WTC11 (cell line): ENCODE measurements around the gene NMRAL1. TPM values are rescaled to one million over a fixed set of nuclear protein-coding genes. Genes with fewer than 3 reads are reported as not detected.

Source experiments
- ATAC-seq: fragments of 200-7000 bp; cut with Tn5 transposase; 2 replicates; pipeline ENCODE4 v1.10.0; 2021; ENCODE audit warnings: mild to moderate bottlenecking, moderate library complexity
- CTCF ChIA-PET: fragments of 300-600 bp; sonication (Branson Sonifier 250); formaldehyde crosslinking; loops from one replicate; lab custom pipeline; 2021; ENCODE audit warnings: antibody characterized with exemption; lab: Charles Lee
- POLR2A ChIA-PET: fragments of 350-600 bp; sonication (Branson Sonifier 250); formaldehyde crosslinking; loops from one replicate; lab custom pipeline; 2021; ENCODE audit warnings: antibody characterized with exemption; lab: Charles Lee
- DNase-seq: peaks from one replicate; pipeline ENCODE4 v3.0.0; 2021; ENCODE audit warnings: low spot score
- H3K27ac Mint-ChIP-seq: 2 replicates; pipeline ENCODE4 v1.8.0; 2021; ENCODE audit warnings: mixed read lengths
- H3K27me3 Mint-ChIP-seq: 2 replicates; pipeline ENCODE4 v1.8.0; 2021; ENCODE audit warnings: low read depth, mild to moderate bottlenecking, moderate library complexity, mixed read lengths
- H3K36me3 Mint-ChIP-seq: 2 replicates; pipeline ENCODE4 v1.8.0; 2021; ENCODE audit warnings: mixed read lengths
- H3K4me1 Mint-ChIP-seq: 2 replicates; pipeline ENCODE4 v1.8.0; 2022; ENCODE audit warnings: mixed read lengths
- H3K4me3 Mint-ChIP-seq: 2 replicates; pipeline ENCODE4 v1.8.0; 2021; ENCODE audit warnings: mild to moderate bottlenecking, moderate library complexity, mixed read lengths
- H3K9me3 Mint-ChIP-seq: 2 replicates; pipeline ENCODE4 v1.8.0; 2021; ENCODE audit warnings: mixed read lengths
- ATF2 ChIP-seq: sonication (generic); formaldehyde crosslinking; IDR thresholded peaks from 2 replicates; pipeline ENCODE4 v1.8.1; 2022; ENCODE audit warnings: low read depth, missing genetic modification reagents, borderline replicate concordance
- CBFB ChIP-seq: sonication (generic); formaldehyde crosslinking; IDR thresholded peaks from 2 replicates; pipeline ENCODE4 v1.8.1; 2022; ENCODE audit warnings: mild to moderate bottlenecking, low read depth, missing genetic modification reagents
- CREM ChIP-seq: sonication (generic); formaldehyde crosslinking; IDR thresholded peaks from 2 replicates; pipeline ENCODE4 v1.8.1; 2022; ENCODE audit warnings: mild to moderate bottlenecking, missing genetic modification reagents, moderate library complexity
- E2F1 ChIP-seq: sonication (generic); formaldehyde crosslinking; IDR thresholded peaks from 2 replicates; pipeline ENCODE4 v1.8.0; 2022; ENCODE audit warnings: mild to moderate bottlenecking, missing genetic modification reagents
- EMX1 ChIP-seq: fragments of 250-450 bp; sonication (Bioruptor Pico); IDR thresholded peaks from 2 replicates; pipeline ENCODE4 v1.8.0; 2021; ENCODE audit warnings: mild to moderate bottlenecking
- ESRRA ChIP-seq: sonication (generic); formaldehyde crosslinking; IDR thresholded peaks from 2 replicates; pipeline ENCODE4 v1.8.1; 2022; ENCODE audit warnings: mild to moderate bottlenecking, missing genetic modification reagents, borderline replicate concordance
- FOXP1 ChIP-seq: sonication (generic); formaldehyde crosslinking; IDR thresholded peaks from 2 replicates; pipeline ENCODE4 v1.8.0; 2022; ENCODE audit warnings: missing genetic modification reagents, mild to moderate bottlenecking, moderate library complexity, borderline replicate concordance
- IRF2 ChIP-seq: sonication (generic); formaldehyde crosslinking; IDR thresholded peaks from 2 replicates; pipeline ENCODE4 v1.8.0; 2022; ENCODE audit warnings: low read depth, missing genetic modification reagents, borderline replicate concordance
- MYBL2 ChIP-seq: sonication (generic); formaldehyde crosslinking; IDR thresholded peaks from 2 replicates; pipeline ENCODE4 v1.8.1; 2023; ENCODE audit warnings: mild to moderate bottlenecking, moderate library complexity, missing genetic modification reagents
- NFE2L1 ChIP-seq: sonication (generic); formaldehyde crosslinking; IDR thresholded peaks from 2 replicates; pipeline ENCODE4 v1.8.1; 2023; ENCODE audit warnings: missing genetic modification reagents
- NR3C1 ChIP-seq: sonication (generic); formaldehyde crosslinking; conservative IDR thresholded peaks from 2 replicates; pipeline ENCODE4 v1.8.1; 2023; ENCODE audit warnings: low read depth, mild to moderate bottlenecking, missing genetic modification reagents
- SMAD3 ChIP-seq: sonication (generic); formaldehyde crosslinking; IDR thresholded peaks from 2 replicates; pipeline ENCODE4 v1.8.0; 2022; ENCODE audit warnings: missing genetic modification reagents, mild to moderate bottlenecking, borderline replicate concordance
- TEAD4 ChIP-seq: sonication (generic); formaldehyde crosslinking; IDR thresholded peaks from 2 replicates; pipeline ENCODE4 v1.8.0; 2022; ENCODE audit warnings: mild to moderate bottlenecking, missing genetic modification reagents
- ZNF263 ChIP-seq: sonication (generic); formaldehyde crosslinking; IDR thresholded peaks from 2 replicates; pipeline ENCODE4 v1.8.1; 2022; ENCODE audit warnings: low read depth, mild to moderate bottlenecking, moderate library complexity, missing genetic modification reagents
- ZNF671 ChIP-seq: fragments of 250-450 bp; sonication (Bioruptor Pico); IDR thresholded peaks from 2 replicates; pipeline ENCODE4 v1.8.0; 2021; ENCODE audit warnings: mild to moderate bottlenecking
- total RNA-seq: library from RNA; stranded (reverse); gene quantifications from 3 replicates; pipeline ENCODE4 v1.2.3, GENCODE V29; 2021
- TF ChIP-seq, protein P1 (sequence below): fragments of 250-450 bp; sonication (Bioruptor Pico); IDR thresholded peaks from 2 replicates; pipeline ENCODE4 v1.9.0; 2021; ENCODE audit warnings: moderate library complexity, mild to moderate bottlenecking, inconsistent platforms, borderline replicate concordance
- TF ChIP-seq, protein P2 (sequence below): fragments of 250-450 bp; sonication (Bioruptor Pico); IDR thresholded peaks from 2 replicates; pipeline ENCODE4 v1.9.0; 2021; ENCODE audit warnings: mild to moderate bottlenecking
- TF ChIP-seq, protein P3 (sequence below): fragments of 200-600 bp; IDR thresholded peaks from 2 replicates; pipeline ENCODE4 v1.8.0; 2022; ENCODE audit warnings: antibody characterized with exemption
- TF ChIP-seq, protein P4 (sequence below): sonication (generic); formaldehyde crosslinking; conservative IDR thresholded peaks from 2 replicates; pipeline ENCODE4 v1.8.1; 2023; ENCODE audit warnings: mild to moderate bottlenecking, low read depth, missing genetic modification reagents, moderate library complexity

The NMRAL1 gene
- total RNA-seq, 1 experiment from 2014 or later: 68.1 TPM

- TF ChIP-seq, protein P1, sequence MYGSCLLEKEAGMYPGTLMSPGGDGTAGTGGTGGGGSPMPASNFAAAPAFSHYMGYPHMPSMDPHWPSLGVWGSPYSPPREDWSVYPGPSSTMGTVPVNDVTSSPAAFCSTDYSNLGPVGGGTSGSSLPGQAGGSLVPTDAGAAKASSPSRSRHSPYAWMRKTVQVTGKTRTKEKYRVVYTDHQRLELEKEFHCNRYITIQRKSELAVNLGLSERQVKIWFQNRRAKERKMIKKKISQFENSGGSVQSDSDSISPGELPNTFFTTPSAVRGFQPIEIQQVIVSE (CRISPR knock-in tag): no peak
- TF ChIP-seq, protein P2, sequence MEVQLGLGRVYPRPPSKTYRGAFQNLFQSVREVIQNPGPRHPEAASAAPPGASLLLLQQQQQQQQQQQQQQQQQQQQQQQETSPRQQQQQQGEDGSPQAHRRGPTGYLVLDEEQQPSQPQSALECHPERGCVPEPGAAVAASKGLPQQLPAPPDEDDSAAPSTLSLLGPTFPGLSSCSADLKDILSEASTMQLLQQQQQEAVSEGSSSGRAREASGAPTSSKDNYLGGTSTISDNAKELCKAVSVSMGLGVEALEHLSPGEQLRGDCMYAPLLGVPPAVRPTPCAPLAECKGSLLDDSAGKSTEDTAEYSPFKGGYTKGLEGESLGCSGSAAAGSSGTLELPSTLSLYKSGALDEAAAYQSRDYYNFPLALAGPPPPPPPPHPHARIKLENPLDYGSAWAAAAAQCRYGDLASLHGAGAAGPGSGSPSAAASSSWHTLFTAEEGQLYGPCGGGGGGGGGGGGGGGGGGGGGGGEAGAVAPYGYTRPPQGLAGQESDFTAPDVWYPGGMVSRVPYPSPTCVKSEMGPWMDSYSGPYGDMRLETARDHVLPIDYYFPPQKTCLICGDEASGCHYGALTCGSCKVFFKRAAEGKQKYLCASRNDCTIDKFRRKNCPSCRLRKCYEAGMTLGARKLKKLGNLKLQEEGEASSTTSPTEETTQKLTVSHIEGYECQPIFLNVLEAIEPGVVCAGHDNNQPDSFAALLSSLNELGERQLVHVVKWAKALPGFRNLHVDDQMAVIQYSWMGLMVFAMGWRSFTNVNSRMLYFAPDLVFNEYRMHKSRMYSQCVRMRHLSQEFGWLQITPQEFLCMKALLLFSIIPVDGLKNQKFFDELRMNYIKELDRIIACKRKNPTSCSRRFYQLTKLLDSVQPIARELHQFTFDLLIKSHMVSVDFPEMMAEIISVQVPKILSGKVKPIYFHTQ (CRISPR knock-in tag): no peak
- TF ChIP-seq E2F1 (0 out of 2 replicates have a peak, but pooled peaks have one; percentile 11), FOXP1 (CRISPR knock-in tag) (peak; percentile 82; the same call in 1 of the 2 replicates), NR3C1 (CRISPR knock-in tag) (no peak), EMX1 (CRISPR knock-in tag) (no peak), ATF2 (CRISPR knock-in tag) (no peak)
- TF ChIP-seq, protein P3, sequence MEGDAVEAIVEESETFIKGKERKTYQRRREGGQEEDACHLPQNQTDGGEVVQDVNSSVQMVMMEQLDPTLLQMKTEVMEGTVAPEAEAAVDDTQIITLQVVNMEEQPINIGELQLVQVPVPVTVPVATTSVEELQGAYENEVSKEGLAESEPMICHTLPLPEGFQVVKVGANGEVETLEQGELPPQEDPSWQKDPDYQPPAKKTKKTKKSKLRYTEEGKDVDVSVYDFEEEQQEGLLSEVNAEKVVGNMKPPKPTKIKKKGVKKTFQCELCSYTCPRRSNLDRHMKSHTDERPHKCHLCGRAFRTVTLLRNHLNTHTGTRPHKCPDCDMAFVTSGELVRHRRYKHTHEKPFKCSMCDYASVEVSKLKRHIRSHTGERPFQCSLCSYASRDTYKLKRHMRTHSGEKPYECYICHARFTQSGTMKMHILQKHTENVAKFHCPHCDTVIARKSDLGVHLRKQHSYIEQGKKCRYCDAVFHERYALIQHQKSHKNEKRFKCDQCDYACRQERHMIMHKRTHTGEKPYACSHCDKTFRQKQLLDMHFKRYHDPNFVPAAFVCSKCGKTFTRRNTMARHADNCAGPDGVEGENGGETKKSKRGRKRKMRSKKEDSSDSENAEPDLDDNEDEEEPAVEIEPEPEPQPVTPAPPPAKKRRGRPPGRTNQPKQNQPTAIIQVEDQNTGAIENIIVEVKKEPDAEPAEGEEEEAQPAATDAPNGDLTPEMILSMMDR: no peak
- TF ChIP-seq, protein P4, sequence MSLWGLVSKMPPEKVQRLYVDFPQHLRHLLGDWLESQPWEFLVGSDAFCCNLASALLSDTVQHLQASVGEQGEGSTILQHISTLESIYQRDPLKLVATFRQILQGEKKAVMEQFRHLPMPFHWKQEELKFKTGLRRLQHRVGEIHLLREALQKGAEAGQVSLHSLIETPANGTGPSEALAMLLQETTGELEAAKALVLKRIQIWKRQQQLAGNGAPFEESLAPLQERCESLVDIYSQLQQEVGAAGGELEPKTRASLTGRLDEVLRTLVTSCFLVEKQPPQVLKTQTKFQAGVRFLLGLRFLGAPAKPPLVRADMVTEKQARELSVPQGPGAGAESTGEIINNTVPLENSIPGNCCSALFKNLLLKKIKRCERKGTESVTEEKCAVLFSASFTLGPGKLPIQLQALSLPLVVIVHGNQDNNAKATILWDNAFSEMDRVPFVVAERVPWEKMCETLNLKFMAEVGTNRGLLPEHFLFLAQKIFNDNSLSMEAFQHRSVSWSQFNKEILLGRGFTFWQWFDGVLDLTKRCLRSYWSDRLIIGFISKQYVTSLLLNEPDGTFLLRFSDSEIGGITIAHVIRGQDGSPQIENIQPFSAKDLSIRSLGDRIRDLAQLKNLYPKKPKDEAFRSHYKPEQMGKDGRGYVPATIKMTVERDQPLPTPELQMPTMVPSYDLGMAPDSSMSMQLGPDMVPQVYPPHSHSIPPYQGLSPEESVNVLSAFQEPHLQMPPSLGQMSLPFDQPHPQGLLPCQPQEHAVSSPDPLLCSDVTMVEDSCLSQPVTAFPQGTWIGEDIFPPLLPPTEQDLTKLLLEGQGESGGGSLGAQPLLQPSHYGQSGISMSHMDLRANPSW (CRISPR knock-in tag): no peak
Measured at GRCh38 chr16:4426021-4426684, 48.3 kb downstream of the NMRAL1 start (continued).

DNA sequence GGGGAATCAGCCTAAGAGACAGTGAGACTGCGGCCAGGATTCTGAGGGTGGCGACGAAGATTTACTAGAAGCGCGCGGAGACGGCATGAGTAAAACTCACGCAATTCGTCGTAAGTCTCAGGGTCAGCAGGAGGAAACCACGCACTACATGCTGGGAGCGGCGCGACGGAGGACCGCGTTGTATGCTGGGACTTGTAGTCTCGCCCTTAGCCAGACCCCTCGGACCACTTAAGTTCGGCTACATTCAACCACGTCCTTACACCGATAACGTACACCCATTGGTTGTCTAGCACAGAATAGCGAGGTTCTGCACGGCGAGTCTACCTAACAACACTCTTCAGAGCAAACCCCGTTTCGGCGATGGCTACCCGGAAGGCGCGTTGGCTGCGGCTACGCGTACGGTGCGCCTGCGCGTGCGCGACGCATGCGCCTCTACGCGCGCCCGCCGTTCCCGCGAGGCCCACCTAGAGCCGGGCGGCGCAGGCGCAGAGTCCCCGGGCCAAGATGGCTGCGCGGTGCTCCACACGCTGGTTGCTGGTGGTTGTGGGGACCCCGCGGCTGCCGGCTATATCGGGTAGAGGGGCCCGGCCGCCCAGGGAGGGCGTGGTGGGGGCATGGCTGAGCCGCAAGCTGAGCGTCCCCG, 48.9 kb downstream of the NMRAL1 start, which contains the start of gene DNAJA3:
TSS of gene DNAJA3 (plus strand) at position 491 of the 643 bp plus-strand sequence. CDS start at position 505, 14 bp downstream.
- Mint-ChIP-seq H3K9me3 (no peaks in the 10 kb centered on the region), H3K4me3 (peak within 1 kb of the TSS; percentile 95), H3K27ac (peak within 1 kb of the TSS; percentile 100), H3K36me3 (peaks cover 15% of the 10 kb centered on the region), H3K4me1 (peaks cover 18% of the 10 kb centered on the region), H3K27me3 (no peaks in the 10 kb centered on the region)
- ChIA-PET POLR2A (no interaction called here), CTCF (no interaction called here)
- peak; percentile 92 for ATAC-seq
- DNase-seq: peak; percentile 91
- TF ChIP-seq ZNF671 (no peak), IRF2 (CRISPR knock-in tag) (no peak), SMAD3 (CRISPR knock-in tag) (no peak), TEAD4 (CRISPR knock-in tag) (0 out of 2 replicates have a peak, but pooled peaks have one; percentile 31), ESRRA (CRISPR knock-in tag) (no peak; the same call in 1 of the 2 replicates), NFE2L1 (CRISPR knock-in tag) (no peak), CBFB (CRISPR knock-in tag) (no peak), CREM (CRISPR knock-in tag) (peak; percentile 64), ZNF263 (CRISPR knock-in tag) (no peak), E2F1 (peak; percentile 60; the same call in 1 of the 2 replicates), MYBL2 (CRISPR knock-in tag) (no peak)
- TF ChIP-seq, protein P4 (CRISPR knock-in tag): no peak
